Amniotic stem cell (primary cell): Measurements from ENCODE around the gene CYS1.

Experiments
- DNase-seq: peaks from one replicate; lab custom pipeline; 2025; lab: John Stamatoyannopoulos, UW

CYS1 gene

GRCh38 chr2:10047616-10048500, 32.4 kb downstream of the CYS1 start:
- no peak for DNase-seq

GRCh38 chr2:10046931-10047330, 33.3 kb downstream of the CYS1 start:
- DNase-seq = no peak

DNA sequence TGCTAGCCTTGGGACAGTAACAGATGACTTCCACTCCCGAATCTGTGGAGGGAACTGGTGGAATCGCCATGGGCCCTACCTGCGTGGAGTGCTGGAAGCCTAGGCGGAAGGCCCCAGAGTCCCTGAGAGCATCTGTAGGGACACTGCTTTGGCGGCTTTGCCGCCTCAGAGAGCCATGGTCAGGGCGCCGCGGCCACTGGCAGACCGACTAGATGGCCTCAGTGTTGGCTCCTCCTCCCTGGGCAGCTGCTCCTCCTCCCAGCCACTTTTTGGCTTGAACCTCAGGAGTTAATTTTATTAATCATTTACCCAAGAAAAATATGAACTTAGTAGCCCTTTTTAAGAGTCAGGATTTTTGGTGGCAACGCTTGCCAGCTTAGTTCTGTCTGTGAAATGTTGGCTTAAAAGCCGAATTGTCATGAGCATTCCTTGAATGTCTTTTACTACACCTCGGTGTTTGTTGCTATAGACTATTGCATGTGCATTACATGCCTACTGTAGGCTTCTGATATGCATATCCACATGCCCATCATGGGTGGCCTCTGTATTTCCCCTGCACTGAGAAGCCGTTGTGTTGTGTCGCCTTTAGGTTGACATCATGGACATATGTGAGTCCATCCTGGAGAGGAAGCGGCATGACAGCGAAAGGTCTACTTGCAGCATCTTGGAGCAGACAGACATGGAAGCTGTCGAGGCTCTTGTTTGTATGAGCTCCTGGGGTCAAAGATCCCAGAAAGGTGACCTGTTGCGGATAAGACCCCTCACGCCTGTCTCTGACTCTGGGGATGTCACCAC, 34.5 kb downstream of the CYS1 start:
- no peak for DNase-seq

- DNase-seq = peak; percentile 75
These were observed 36.2 kb downstream of the CYS1 start for GRCh38 chr2:10043906-10044601.

- peak; percentile 70 for DNase-seq
These were observed 36.8 kb downstream of the CYS1 start, which contains the start of gene KLF11 for GRCh38 chr2:10043256-10043905. Gene KLF11 (plus strand): TSS chr2:10043550. CDS start chr2:10043717, 167 bp downstream.

DNA sequence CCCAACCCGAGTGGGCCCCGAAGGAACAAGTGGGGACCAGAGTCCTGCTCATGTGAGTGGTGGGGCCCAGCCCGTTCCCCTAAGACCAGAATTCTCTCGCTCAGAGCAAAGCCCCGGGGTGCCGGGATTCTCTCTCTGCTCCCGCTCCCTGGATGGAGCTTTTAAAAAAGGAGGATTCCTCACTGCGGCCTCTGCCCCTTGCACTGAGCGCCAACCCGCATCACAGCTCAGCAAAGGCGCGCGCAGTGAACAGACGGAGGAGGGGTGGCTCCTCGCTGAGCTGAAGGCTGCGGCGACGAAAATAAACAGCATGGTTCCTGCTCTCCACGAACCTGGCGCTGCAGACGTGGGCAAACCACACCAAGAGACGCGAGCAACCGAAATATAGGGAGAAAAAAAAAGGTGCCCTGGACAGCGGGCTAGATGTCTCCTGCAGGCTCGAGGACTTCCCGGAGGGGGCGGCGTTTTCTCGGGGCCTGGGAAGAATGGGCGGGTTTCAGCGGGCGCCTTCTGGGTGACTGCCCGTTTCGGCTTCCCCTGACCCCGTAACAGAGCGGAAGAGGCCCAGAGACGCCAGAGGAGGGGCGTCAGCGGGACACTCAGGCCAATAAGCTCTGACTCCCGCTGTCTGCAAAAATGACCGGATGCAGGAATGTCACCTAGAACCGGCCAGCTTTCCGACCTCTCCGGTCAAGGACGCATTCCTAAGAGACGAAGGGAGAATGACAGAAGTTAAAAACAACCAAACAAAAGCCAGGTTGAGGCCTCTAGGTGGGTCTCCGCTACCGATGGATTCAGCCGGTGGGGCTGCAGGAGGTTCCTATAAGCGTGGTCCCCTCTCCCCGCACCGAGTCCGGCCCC, 37.7 kb downstream of the CYS1 start:
- DNase-seq = no peak

DNA sequence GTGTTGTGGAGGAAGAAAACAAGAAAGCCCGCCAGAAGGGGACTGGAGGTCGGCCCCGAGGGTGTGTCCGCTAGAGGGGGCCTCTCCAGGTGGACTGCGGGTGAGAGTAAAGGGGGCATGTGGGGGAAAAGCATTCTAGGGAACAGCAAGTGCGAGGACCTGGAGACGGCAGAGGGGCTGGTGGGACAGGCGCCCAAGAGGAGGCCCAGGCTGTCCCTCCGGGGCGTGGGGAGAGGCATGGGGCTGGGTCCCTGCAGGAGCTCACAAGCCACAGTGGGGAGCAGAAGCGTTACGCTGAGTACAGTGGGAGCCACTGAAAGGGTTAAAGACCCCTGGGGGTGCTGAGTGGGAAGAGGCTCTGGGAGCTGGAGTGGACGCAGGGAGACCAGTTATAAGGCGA, 38.5 kb downstream of the CYS1 start:
- no peak for DNase-seq

GRCh38 chr2:10039658-10040410, 40.4 kb downstream of the CYS1 start:
- no peak for DNase-seq

DNA sequence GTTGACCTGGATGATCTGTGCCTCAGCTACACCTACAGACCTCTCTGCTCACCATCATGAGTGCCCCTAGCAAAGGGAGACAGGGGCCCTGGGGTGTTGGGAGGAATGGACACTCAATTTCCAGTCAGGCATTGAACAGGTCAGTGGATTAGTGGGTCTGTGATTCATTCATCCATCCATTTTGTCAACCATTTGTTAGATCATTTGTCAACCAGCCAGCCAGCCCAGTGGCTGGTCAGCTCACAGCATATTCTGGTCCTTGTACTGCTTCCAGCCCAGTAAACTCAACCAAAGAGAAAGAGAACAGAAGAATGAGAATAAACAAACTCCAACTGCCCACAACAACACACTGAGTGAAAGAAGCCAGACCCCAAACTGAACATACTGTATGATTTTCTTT, 41.5 kb downstream of the CYS1 start:
- DNase-seq = no peak

DNA sequence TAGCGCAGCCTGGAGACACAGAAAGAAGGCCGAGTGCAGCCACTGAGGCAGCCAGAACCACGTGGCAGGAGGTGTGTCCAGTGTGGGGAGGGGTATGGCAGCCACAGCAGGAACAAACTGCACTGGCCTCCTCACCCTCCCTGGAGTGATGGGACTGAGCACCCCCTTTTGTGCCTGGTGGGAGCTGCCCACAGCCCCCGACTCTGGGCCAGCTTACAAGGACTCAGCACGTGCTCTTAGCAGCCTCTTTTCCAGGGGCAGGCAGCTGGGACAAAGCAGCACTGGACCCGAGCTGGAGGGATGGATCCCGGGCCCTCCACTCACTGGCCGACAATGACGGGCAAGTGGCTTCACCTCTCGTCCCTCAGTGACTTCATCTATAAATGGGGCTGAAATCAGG, 42.1 kb downstream of the CYS1 start:
- no peak for DNase-seq

DNA sequence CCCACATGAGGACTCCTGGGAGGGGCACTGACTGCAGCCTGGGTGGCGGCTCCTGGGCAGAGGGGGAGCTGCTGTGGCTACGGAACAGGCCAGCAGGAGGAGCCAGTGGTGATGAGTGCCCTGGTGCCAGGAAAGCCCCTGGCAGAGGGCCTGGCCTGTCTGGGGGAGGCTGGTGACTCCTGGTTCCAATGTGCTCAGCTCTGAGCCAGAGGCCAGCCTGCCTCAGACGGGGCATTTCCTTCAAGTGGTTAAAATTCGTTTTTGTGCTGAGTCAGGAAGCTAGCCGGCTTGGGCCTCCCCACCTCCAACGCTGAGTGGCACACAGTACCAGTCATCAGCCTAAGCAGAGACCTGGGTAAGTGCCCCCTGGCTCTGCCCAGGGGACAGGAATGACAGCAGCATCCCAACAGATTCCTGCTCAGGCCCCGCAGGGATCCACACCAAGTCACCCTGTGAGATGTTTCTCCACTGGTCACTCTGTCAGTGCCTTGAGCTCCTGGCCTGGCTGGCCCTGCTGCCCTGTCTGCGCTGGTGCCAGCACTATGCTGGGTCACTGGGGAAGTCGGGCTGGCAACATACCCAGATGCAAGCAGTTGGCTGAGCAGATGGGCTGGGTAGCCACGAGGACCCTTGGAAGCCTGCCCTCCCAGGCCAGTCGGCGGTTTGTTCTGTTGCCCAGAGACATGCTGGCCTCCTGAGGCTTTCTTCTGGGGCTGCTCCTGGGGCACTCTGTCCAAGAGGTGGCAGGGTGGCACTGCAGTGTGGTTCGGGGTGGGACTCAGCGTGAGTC, 43.9 kb downstream of the CYS1 start:
- peak; percentile 54 for DNase-seq

DNA sequence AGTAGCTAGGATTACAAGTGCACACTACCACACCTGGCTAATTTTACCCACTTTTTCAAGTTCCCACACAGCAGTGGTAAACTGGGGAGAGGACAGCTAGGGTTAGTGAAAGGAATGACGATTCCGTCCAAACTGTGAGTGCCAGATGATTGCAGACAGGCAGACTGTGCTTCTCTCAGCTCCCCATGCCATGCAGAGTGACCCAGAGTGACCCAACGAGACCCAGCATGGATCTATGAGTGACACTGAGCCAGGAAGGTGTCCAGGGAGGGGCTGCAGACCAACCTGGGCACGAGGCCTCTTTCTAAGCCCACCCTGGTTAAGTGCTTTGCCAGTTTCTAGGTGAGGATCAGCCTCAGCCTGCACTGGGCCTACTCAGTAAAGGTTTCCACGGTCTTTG, 44.6 kb downstream of the CYS1 start:
- no peak for DNase-seq

- DNase-seq = no peak
These were observed 45.2 kb downstream of the CYS1 start for GRCh38 chr2:10035053-10035422.

GRCh38 chr2:10034333-10035052, 45.7 kb downstream of the CYS1 start:
- no peak for DNase-seq

DNA sequence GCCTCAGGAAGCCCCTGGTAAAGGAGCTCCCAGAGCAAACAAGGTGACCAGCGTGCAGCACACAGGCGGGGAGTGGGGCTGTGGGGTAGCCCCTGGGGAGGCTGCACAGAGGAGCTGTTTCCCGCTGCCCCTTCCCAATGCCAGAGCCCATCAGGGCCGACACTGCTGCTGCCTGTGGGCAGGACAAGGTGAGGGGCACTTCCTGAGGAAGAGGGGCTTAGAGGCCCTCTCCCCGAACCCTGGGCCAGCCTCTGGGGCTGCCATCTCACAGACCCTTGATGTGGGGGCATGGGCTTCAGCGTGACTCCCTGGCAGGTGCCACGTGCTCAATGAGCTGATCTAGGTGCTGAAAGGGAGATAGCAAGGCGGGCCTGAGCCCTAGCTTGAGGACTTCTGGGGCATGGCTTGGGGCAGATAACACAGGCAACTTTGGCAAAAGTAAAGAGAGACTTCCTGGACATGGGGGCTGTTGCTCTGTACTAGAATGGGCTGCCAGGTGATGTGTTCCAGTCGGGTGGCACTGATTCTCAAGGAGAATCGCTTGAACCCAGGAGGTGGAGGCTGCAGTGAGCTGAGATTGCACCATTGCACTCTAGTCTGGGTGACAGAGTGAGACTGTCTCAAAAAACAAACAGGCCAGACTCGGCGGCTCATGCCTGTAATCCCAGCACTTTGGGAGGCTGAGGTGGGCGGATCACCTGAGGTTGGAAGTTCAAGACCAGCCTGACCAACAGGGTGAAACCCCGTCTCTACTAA, 46.8 kb downstream of the CYS1 start:
- no peak for DNase-seq

GRCh38 chr2:10032746-10033105, 47.5 kb downstream of the CYS1 start:
- no peak for DNase-seq

DNA sequence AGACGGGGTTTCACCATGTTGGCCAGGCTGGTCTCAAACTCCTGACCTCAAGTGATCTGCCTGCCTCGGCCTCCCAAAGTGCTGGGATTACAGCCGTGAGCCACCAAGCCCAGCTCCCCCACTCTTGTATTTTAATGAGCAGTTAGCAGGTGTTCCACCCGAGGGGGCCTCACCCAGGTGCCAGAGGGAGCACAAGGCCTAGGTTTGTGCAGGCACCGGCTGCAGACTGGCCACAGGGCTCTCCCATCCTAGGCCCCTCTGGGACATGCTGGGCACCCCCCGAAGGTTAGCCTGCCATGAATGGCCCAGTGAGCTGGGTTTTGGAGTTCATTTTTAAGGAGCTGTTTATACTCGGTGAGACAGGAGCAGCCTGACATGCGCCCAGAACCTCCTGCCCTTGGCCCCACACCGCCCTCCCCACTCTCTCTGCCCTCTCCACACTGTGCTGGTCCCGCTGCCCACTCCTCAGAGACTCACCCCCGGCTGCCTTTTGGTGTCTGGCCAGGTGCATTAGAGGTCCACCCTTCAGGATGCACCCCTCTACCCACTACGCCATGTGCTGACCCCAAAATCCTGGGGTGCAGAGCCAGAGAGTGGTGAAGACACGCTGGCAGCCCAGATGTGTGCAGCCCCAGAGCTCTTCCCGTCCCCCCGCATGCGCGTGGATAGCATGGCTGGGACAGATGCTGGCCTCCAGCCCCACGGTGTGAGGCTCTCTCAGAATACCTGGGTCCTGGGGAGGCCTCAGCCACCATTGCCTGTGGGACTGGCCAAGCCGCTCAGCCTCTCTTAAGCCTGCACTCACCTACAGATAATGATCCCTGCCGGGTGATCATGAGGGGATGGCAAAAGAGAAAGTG, 48.1 kb downstream of the CYS1 start:
- DNase-seq = no peak
